ENCODE data around the gene WTIP. TPM values are rescaled to one million over a fixed set of nuclear protein-coding genes. Genes with fewer than 3 reads are reported as not detected.

Gene WTIP
- total and polyA plus RNA-seq, 7 donors, result 2.6 to 21.4 (median 2.9) TPM

DNA sequence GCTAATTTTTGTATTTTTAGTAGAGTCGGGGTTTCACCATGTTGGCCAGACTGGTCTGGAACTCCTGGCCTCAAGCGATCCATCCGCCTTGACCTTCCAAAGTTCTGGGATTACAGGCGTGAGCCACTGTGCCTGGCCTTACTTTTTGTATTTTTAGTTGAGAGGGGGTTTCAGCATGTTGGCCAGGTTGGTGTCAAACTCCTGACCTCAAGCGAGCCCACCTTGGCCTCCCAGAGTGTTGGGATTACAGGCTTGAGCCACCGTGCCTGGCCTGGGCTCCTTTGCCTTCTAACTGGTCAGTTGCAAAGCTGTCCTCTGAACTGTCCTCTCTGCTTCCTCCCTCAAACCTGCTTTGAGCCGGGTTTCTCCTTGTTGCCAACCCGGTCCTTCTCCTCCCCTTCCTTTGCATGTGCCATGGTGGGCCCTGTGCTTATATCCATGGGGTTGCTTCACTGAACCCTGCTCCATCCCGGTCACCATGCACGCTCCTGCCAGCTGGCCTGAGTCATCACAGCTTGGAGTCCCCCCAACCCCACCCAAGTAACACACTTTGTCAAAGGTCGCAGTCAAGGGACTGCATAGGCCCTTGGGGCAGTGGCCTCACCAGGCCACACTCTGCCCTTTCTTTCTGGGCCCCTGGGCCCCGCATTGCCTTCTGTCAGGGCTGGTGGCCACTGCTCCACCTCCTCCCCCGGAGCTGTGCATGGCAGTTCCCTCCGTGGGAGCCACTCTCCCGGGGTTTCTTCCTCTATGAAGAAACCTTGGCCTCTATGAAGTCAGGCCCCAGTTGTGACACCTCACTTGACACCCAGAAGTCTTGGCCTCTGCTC, 21.2 kb downstream of the WTIP start:
- TF ChIP-seq, protein P1, sequence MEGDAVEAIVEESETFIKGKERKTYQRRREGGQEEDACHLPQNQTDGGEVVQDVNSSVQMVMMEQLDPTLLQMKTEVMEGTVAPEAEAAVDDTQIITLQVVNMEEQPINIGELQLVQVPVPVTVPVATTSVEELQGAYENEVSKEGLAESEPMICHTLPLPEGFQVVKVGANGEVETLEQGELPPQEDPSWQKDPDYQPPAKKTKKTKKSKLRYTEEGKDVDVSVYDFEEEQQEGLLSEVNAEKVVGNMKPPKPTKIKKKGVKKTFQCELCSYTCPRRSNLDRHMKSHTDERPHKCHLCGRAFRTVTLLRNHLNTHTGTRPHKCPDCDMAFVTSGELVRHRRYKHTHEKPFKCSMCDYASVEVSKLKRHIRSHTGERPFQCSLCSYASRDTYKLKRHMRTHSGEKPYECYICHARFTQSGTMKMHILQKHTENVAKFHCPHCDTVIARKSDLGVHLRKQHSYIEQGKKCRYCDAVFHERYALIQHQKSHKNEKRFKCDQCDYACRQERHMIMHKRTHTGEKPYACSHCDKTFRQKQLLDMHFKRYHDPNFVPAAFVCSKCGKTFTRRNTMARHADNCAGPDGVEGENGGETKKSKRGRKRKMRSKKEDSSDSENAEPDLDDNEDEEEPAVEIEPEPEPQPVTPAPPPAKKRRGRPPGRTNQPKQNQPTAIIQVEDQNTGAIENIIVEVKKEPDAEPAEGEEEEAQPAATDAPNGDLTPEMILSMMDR (IDR thresholded peaks at IDR 0.05), result no peak
- Histone ChIP-seq H3K9me3 (no peaks in the 10 kb centered on the region), H3K27me3 (ENCODE audit: insufficient read depth in 3 of 3, low read length in 2 of 3) (no peaks in the 10 kb centered on the region), H3K4me3 (no peak overlapping the region), H3K27ac (no peak overlapping the region), H3K36me3 (ENCODE audit: insufficient read depth in 1 of 2, low read depth in 1 of 2) (peaks cover 0 to 5% of the 10 kb centered on the region in 2 donors), H3K4me1 (no peaks in the 10 kb centered on the region)
- no peak for ATAC-seq
- intact Hi-C loops (cut with DNase I), result loop anchor here in 1 of 2 donors (2.0 kb wide), 1 partner anchor 210 kb away; no protein-coding TSS in a partner anchor
- 72 to 80% (median 75%) methylated on average over 15 of the region's 15 CpGs for WGBS, 3 donors
- no peak for DNase-seq

DNA sequence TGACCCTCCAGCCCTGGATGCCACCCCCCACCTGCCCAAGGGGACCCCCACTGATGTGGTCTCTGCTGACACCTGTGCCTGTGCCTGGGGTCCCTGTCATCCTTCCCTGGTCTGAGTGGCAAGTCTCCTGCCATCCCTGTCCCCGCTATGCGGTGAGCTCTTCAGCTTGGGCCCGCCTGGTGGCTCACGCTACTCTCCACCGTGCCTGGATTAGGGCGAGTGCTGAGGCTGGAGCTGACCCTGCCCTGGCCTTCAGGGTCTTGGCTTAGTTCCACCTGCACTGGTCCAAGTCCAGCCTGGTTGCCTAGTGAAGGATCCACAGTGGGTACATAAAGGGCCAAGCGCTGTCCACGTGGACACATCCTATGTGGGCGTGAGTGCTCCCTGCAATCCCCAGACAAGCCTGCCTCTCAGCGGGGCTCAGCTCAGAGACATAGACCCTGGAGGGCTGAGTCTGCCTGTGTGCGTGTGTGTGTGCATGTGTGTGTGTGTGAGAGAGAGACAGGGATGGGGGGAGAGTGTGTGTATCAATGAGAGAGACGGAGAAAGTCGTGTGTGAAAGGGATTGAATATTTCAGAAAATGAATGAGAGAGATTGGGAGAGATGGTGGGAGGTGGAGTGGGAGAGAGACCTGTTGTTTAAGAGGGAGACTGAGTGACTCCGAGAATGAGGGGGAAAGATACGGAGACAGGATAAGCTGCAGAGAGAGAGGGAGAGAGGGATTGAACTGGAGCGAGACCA, 22.1 kb downstream of the WTIP start:
- ATAC-seq (no peak), DNase-seq (no peak)
- no peak overlapping the region for H3K27ac ChIP-seq
- no peaks in the 10 kb centered on the region for H3K4me1 ChIP-seq
- TF ChIP-seq, protein P1 (IDR thresholded peaks at IDR 0.05), result no peak
- H3K27me3 ChIP-seq (ENCODE audit: insufficient read depth in 3 of 3, low read length in 2 of 3), result peaks cover 0 to 5% (median 0%) of the 10 kb centered on the region in 3 donors
- no peaks in the 10 kb centered on the region for H3K36me3 ChIP-seq (ENCODE audit: insufficient read depth in 1 of 2, low read depth in 1 of 2)
- intact Hi-C loops (cut with DNase I), result loop anchor here in 1 of 2 donors (2.0 kb wide), 1 partner anchor 209 kb away; no protein-coding TSS in a partner anchor
- H3K9me3 ChIP-seq, result no peaks in the 10 kb centered on the region
- 73 to 76% (median 73%) methylated on average over 16 of the region's 16 CpGs for WGBS, 3 donors
- H3K4me3 ChIP-seq, result no peak overlapping the region

DNA sequence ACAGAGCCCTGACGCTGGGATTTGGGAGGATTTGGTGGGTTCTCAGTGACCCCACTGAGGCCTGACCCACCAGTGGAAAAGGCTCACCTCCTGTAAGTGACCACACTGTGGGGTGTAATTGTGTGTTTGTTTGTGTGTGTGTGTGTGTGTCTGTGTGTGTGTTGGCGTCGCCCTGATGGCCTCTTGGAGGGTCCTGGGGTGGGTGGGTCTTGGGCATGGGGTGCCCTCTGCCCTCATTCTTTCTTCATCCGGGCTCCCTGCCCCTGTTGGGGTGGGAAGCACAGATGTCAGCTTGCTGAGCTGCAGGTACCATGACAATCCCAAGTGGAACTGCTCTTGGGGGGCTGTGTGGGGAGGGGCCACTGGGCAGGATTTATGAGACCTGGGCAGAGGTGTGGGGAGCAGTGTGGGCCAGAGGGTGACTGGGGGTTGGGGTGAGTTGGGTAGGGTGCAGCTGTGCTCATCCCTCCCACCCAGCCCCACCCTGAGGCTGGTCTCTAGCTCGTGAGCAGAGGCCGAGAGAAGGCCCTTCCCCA, 22.8 kb downstream of the WTIP start:
- intact Hi-C loops (cut with DNase I), result no loop called here
- DNase-seq (no peak), ATAC-seq (no peak)
- H3K4me1 ChIP-seq, result no peaks in the 10 kb centered on the region
- no peak overlapping the region for H3K27ac ChIP-seq
- H3K4me3 ChIP-seq, result no peak overlapping the region
- 59 to 66% (median 60%) methylated on average over 6 of the region's 6 CpGs for WGBS, 3 donors
- peaks cover 0 to 5% (median 0%) of the 10 kb centered on the region in 3 donors for H3K27me3 ChIP-seq (ENCODE audit: insufficient read depth in 3 of 3, low read length in 2 of 3)
- no peaks in the 10 kb centered on the region for H3K9me3 ChIP-seq
- TF ChIP-seq, protein P1 (IDR thresholded peaks at IDR 0.05), result no peak
- H3K36me3 ChIP-seq (ENCODE audit: insufficient read depth in 1 of 2, low read depth in 1 of 2), result no peaks in the 10 kb centered on the region

DNA sequence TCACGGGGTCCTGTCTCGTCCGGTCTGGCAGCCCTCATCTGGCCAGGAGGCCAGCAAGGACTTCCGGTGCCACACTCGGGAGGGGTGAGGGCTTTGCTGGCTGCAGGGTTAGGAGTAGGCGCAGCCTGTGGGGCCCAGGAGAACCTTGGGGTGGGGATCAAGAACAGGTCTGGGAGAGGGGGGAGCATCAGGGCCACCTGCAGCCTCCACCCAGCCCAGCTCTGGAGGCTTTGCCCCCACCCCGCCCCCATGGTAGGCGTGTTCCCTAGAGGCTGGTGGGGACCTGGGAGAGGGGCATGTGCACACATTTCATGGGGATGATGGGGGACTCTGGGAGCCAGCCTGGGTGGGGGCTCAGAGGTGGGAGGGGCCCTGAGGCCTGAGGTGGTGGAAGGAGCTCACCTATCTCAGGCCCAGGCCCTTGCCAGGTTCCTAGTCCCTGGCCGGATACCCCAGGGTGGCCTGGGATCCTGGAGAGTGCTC, 23.3 kb downstream of the WTIP start:
- ATAC-seq (no peak), DNase-seq (no peak)
- TF ChIP-seq, protein P1 (IDR thresholded peaks at IDR 0.05), result no peak
- Histone ChIP-seq H3K27me3 (ENCODE audit: insufficient read depth in 3 of 3, low read length in 2 of 3) (peaks cover 0 to 5% (median 0%) of the 10 kb centered on the region in 3 donors), H3K4me3 (no peak overlapping the region), H3K9me3 (no peaks in the 10 kb centered on the region), H3K36me3 (ENCODE audit: insufficient read depth in 1 of 2, low read depth in 1 of 2) (no peaks in the 10 kb centered on the region), H3K4me1 (no peaks in the 10 kb centered on the region), H3K27ac (no peak overlapping the region)
- 46 to 58% (median 56%) methylated on average over 7 to 9 of the region's 9 CpGs for WGBS, 3 donors
- intact Hi-C loops (cut with DNase I), result no loop called here

Measured in psoas muscle (tissue), 8 donors.